Measurements from ENCODE around the gene ZNF398. TPM values are rescaled to one million over a fixed set of nuclear protein-coding genes. Genes with fewer than 3 reads are reported as not detected.

ZNF398 gene
- total and polyA plus RNA-seq, 9 of the 15 experiments (the other 6 are each of a cell fraction or from before 2014, with no cell fraction given) = 4.0 to 18.6 (median 10.4) TPM

DNA sequence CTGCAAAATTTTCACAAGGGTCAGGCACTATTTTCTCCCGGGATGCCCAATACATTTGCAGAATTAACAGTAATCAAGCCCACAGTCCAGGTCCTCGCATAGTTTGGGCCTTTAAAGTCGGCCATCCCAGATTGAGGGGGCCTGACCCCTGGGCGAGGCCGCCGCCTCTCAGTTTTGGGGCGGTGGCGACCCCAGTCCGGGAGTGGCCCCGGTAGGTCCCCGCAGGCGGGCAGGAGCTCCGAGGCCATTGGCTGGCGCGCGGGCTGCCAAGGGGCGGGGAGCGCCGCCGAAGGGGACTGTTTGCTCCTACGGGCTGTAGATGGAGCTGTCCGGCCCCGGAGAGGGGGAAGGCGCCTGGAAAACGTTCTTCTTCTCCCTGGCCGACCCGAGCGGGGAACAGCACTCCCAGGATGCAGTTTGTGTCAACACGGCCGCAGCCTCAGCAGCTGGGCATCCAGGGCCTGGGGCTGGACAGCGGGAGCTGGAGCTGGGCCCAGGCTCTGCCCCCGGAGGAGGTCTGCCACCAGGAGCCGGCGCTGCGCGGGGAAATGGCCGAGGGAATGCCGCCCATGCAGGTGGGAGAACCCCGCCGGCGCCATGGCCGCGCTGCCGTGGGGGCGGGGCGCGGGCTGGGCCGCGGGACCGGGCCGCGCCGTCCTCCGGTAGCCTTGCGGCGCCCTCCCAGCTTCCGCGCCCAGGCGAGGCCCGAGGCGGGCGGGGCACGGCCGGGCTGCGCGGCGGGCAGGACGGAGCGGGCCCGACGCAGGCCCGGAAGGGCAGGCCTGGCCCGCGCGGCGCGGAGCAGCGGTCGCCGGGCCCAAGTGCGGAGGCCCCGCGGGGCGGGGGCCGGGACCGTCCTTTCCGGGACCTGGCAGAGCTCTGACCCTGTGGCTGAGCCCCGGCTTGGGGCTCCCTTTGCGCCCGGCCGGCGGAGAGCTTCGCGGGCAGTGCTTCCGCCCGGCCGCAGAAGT, 48.2 kb downstream of the ZNF398 start, which contains the start of gene ZNF282 (continued):
- TF ChIP-seq, protein P1, sequence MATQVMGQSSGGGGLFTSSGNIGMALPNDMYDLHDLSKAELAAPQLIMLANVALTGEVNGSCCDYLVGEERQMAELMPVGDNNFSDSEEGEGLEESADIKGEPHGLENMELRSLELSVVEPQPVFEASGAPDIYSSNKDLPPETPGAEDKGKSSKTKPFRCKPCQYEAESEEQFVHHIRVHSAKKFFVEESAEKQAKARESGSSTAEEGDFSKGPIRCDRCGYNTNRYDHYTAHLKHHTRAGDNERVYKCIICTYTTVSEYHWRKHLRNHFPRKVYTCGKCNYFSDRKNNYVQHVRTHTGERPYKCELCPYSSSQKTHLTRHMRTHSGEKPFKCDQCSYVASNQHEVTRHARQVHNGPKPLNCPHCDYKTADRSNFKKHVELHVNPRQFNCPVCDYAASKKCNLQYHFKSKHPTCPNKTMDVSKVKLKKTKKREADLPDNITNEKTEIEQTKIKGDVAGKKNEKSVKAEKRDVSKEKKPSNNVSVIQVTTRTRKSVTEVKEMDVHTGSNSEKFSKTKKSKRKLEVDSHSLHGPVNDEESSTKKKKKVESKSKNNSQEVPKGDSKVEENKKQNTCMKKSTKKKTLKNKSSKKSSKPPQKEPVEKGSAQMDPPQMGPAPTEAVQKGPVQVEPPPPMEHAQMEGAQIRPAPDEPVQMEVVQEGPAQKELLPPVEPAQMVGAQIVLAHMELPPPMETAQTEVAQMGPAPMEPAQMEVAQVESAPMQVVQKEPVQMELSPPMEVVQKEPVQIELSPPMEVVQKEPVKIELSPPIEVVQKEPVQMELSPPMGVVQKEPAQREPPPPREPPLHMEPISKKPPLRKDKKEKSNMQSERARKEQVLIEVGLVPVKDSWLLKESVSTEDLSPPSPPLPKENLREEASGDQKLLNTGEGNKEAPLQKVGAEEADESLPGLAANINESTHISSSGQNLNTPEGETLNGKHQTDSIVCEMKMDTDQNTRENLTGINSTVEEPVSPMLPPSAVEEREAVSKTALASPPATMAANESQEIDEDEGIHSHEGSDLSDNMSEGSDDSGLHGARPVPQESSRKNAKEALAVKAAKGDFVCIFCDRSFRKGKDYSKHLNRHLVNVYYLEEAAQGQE (IDR thresholded peaks at IDR 0.05; ENCODE audit: borderline replicate concordance) = peak; percentile 69
- TF ChIP-seq, protein P1 (CRISPR knock-in tag; IDR thresholded peaks at IDR 0.05; ENCODE audit: low read depth) = peak; percentile 86
- TF ChIP-seq SMC3 (conservative IDR thresholded peaks at IDR 0.05; ENCODE audit: insufficient read depth, low read depth, low read length) (peak; percentile 33; the same call in 1 of the 2 replicates), GATAD2A (IDR thresholded peaks at IDR 0.05) (0 out of 2 replicates have a peak, but pooled peaks have one; percentile 35), TRIM28 (IDR thresholded peaks at IDR 0.05) (peak; percentile 77; the same call in 1 of the 2 replicates), CXXC5 (CRISPR knock-in tag; IDR thresholded peaks at IDR 0.05) (peak; percentile 85), E2F3 (CRISPR knock-in tag; IDR thresholded peaks at IDR 0.05) (peak; percentile 83; the same call in 1 of the 2 replicates), SMARCE1 (IDR thresholded peaks at IDR 0.05) (0 out of 2 replicates have a peak, but pooled peaks have one; percentile 36), CHCHD3 (CRISPR knock-in tag; IDR thresholded peaks at IDR 0.05) (peak; percentile 38; the same call in 1 of the 2 replicates), MYNN (IDR thresholded peaks at IDR 0.05) (peak; percentile 82), MYNN (CRISPR knock-in tag; IDR thresholded peaks at IDR 0.05) (no peak), IFI16 (CRISPR knock-in tag; IDR thresholded peaks at IDR 0.05) (0 out of 2 replicates have a peak, but pooled peaks have one; percentile 1), CAMTA2 (CRISPR knock-in tag; conservative IDR thresholded peaks at IDR 0.05) (no peak), FOXA1 (IDR thresholded peaks at IDR 0.05; ENCODE audit: borderline replicate concordance) (peak; percentile 85), TEAD1 (CRISPR knock-in tag; IDR thresholded peaks at IDR 0.05) (peak; percentile 57 to 92; a peak in 2 of 4 replicates)
- TF ChIP-seq, protein P2, sequence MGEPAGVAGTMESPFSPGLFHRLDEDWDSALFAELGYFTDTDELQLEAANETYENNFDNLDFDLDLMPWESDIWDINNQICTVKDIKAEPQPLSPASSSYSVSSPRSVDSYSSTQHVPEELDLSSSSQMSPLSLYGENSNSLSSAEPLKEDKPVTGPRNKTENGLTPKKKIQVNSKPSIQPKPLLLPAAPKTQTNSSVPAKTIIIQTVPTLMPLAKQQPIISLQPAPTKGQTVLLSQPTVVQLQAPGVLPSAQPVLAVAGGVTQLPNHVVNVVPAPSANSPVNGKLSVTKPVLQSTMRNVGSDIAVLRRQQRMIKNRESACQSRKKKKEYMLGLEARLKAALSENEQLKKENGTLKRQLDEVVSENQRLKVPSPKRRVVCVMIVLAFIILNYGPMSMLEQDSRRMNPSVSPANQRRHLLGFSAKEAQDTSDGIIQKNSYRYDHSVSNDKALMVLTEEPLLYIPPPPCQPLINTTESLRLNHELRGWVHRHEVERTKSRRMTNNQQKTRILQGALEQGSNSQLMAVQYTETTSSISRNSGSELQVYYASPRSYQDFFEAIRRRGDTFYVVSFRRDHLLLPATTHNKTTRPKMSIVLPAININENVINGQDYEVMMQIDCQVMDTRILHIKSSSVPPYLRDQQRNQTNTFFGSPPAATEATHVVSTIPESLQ (CRISPR knock-in tag; IDR thresholded peaks at IDR 0.05) = 0 out of 2 replicates have a peak, but pooled peaks have one; percentile 17
- TF ChIP-seq, protein P3, sequence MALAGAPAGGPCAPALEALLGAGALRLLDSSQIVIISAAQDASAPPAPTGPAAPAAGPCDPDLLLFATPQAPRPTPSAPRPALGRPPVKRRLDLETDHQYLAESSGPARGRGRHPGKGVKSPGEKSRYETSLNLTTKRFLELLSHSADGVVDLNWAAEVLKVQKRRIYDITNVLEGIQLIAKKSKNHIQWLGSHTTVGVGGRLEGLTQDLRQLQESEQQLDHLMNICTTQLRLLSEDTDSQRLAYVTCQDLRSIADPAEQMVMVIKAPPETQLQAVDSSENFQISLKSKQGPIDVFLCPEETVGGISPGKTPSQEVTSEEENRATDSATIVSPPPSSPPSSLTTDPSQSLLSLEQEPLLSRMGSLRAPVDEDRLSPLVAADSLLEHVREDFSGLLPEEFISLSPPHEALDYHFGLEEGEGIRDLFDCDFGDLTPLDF (CRISPR knock-in tag; IDR thresholded peaks at IDR 0.05) = peak; percentile 61; the same call in 1 of the 2 replicates

Measured in K562 (cell line).